GM23338 (cell line): ENCODE results near the gene NRG3. TPM values are rescaled to one million over a fixed set of nuclear protein-coding genes. Genes with fewer than 3 reads are reported as not detected.

Source experiments
- ATAC-seq: fragments of 200-7000 bp; cut with Tn5 transposase; 3 replicates; pipeline ENCODE4 v1.9.1; 2020
- DNase-seq: peaks from one replicate; pipeline ENCODE4 v3.0.0-alpha.2; 2015; ENCODE audit warnings: low spot score
- H2AFZ ChIP-seq: fragments of 200-600 bp; sonication (generic); 2 replicates; pipeline ENCODE4 v1.8.0; 2016; ENCODE audit warnings: antibody characterized with exemption, mild to moderate bottlenecking, moderate library complexity
- H3F3A ChIP-seq: fragments of 200-600 bp; sonication (generic); replicated peaks from 2 replicates; pipeline ENCODE4 v1.8.0; 2017; ENCODE audit warnings: antibody characterized with exemption, mixed run types, low read depth
- H3K27ac ChIP-seq: fragments of 200-600 bp; sonication (generic); 2 replicates; pipeline ENCODE4 v1.6.1; 2016; ENCODE audit warnings: low read depth
- H3K27me3 ChIP-seq: fragments of 200-600 bp; sonication (generic); 2 replicates; pipeline ENCODE4 v1.8.0; 2016; ENCODE audit warnings: mild to moderate bottlenecking, mixed run types, moderate library complexity; ENCODE audit not compliant: insufficient read depth
- H3K36me3 ChIP-seq: fragments of 200-600 bp; sonication (generic); 2 replicates; pipeline ENCODE4 v1.8.0; 2016; ENCODE audit warnings: mild to moderate bottlenecking; ENCODE audit not compliant: insufficient read depth
- H3K4me1 ChIP-seq: fragments of 200-600 bp; sonication (generic); 2 replicates; pipeline ENCODE4 v1.8.0; 2016; ENCODE audit warnings: mild to moderate bottlenecking, moderate library complexity; ENCODE audit not compliant: insufficient read depth
- H3K4me2 ChIP-seq: fragments of 200-600 bp; sonication (generic); 2 replicates; pipeline ENCODE4 v1.7.1; 2017; ENCODE audit warnings: mixed run types
- H3K4me3 ChIP-seq: fragments of 200-600 bp; sonication (generic); 2 replicates; pipeline ENCODE4 v1.6.1; 2016; ENCODE audit warnings: mixed run types
- H3K79me2 ChIP-seq: fragments of 200-600 bp; sonication (generic); replicated peaks from 2 replicates; pipeline ENCODE4 v1.8.0; 2017; ENCODE audit warnings: mild to moderate bottlenecking; ENCODE audit not compliant: insufficient read depth
- H3K9me2 ChIP-seq: fragments of 200-600 bp; sonication (generic); 2 replicates; pipeline ENCODE4 v1.8.0; 2017; ENCODE audit not compliant: insufficient read depth
- H4K20me1 ChIP-seq: fragments of 200-600 bp; sonication (generic); replicated peaks from 2 replicates; pipeline ENCODE4 v1.8.0; 2017; ENCODE audit warnings: mild to moderate bottlenecking; ENCODE audit not compliant: insufficient read depth
- H3K27ac Mint-ChIP-seq: 2 replicates; pipeline ENCODE4 v1.8.0; 2020; ENCODE audit warnings: inconsistent platforms, mild to moderate bottlenecking, moderate library complexity, mixed read lengths
- H3K27me3 Mint-ChIP-seq: 3 replicates; pipeline ENCODE4 v1.8.0; 2022; ENCODE audit warnings: low read depth, mild to moderate bottlenecking, moderate library complexity, mixed read lengths, inconsistent platforms; ENCODE audit not compliant: insufficient read depth, poor library complexity
- H3K36me3 Mint-ChIP-seq: 3 replicates; pipeline ENCODE4 v1.8.0; 2021; ENCODE audit warnings: low read depth, mild to moderate bottlenecking, inconsistent platforms, moderate library complexity, mixed read lengths
- H3K4me1 Mint-ChIP-seq: 3 replicates; pipeline ENCODE4 v1.8.0; 2020; ENCODE audit warnings: mild to moderate bottlenecking, inconsistent platforms, mixed read lengths
- H3K4me3 Mint-ChIP-seq: 3 replicates; pipeline ENCODE4 v1.8.0; 2021; ENCODE audit warnings: moderate library complexity, mild to moderate bottlenecking, inconsistent platforms, mixed read lengths
- H3K9me3 Mint-ChIP-seq: 3 replicates; pipeline ENCODE4 v1.8.0; 2020; ENCODE audit warnings: moderate library complexity, mild to moderate bottlenecking, inconsistent platforms, mixed read lengths
- CREB1 ChIP-seq: fragments of 250-450 bp; sonication (Bioruptor Pico); IDR thresholded peaks from 2 replicates; pipeline ENCODE4 v1.5.0; 2020; ENCODE audit warnings: low read depth, mild to moderate bottlenecking, moderate library complexity
- EZH2phosphoT487 ChIP-seq: fragments of 200-600 bp; sonication (generic); IDR thresholded peaks from one replicate; pipeline ENCODE4 v1.8.1; 2018; ENCODE audit warnings: antibody characterized with exemption; ENCODE audit not compliant: unreplicated experiment
- JUNB ChIP-seq: IDR thresholded peaks from one replicate; pipeline ENCODE4 v1.6.1; 2016; ENCODE audit warnings: antibody characterized with exemption; ENCODE audit not compliant: unreplicated experiment
- NANOG ChIP-seq: IDR thresholded peaks from 2 replicates; pipeline ENCODE4 v1.6.1; 2016; ENCODE audit warnings: antibody characterized with exemption, borderline replicate concordance
- POLR2AphosphoS5 ChIP-seq: IDR thresholded peaks from 2 replicates; pipeline ENCODE4 v1.6.1; 2016; ENCODE audit warnings: antibody characterized with exemption, low read depth
- ZNF331 ChIP-seq: fragments of 250-450 bp; sonication (Bioruptor Pico); IDR thresholded peaks from 2 replicates; pipeline ENCODE4 v1.5.0; 2020; ENCODE audit warnings: low read depth, mild to moderate bottlenecking, moderate library complexity
- polyA plus RNA-seq: library from polyadenylated mRNA; unstranded; fragments of >200 nt; fragmentation: Nextera tagmentation; extraction: Ambion mirVana; gene quantifications from 2 replicates; pipeline ENCODE4 v1.2.1, GENCODE V29; 2016
- total RNA-seq: library from RNA; depleted of rRNA; stranded (reverse); fragments of >200 nt; shearing (Covaris generic); gene quantifications from 2 replicates; pipeline ENCODE4 v1.2.3, GENCODE V29; 2014
- TF ChIP-seq, protein P1 (sequence below): IDR thresholded peaks from one replicate; pipeline ENCODE4 v1.6.1; 2018; ENCODE audit warnings: antibody characterized with exemption; ENCODE audit not compliant: unreplicated experiment

The NRG3 gene
- total and polyA plus RNA-seq, 2 experiments from 2014 or later = 1.9 to 3.9 TPM

DNA sequence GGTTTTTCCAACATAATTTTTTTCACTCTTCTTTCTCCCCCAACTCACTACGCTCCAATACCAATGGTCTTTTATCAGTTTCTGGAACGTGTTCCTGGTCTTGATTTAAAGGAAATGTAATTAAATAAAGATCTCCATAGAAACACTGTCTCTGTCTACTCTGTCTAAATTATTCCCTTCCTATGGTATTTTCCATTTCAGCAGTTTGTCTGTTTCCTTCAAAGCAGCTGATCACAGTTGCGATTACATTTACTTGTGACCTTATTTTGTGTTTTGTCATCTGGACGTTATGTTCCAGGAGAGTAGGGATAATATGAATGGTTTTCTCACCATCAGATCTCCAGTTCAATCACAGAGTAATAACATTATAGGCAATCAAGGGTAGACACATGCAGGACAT lies 359.2 kb downstream of the NRG3 start (continued):
- TF ChIP-seq, protein P1, sequence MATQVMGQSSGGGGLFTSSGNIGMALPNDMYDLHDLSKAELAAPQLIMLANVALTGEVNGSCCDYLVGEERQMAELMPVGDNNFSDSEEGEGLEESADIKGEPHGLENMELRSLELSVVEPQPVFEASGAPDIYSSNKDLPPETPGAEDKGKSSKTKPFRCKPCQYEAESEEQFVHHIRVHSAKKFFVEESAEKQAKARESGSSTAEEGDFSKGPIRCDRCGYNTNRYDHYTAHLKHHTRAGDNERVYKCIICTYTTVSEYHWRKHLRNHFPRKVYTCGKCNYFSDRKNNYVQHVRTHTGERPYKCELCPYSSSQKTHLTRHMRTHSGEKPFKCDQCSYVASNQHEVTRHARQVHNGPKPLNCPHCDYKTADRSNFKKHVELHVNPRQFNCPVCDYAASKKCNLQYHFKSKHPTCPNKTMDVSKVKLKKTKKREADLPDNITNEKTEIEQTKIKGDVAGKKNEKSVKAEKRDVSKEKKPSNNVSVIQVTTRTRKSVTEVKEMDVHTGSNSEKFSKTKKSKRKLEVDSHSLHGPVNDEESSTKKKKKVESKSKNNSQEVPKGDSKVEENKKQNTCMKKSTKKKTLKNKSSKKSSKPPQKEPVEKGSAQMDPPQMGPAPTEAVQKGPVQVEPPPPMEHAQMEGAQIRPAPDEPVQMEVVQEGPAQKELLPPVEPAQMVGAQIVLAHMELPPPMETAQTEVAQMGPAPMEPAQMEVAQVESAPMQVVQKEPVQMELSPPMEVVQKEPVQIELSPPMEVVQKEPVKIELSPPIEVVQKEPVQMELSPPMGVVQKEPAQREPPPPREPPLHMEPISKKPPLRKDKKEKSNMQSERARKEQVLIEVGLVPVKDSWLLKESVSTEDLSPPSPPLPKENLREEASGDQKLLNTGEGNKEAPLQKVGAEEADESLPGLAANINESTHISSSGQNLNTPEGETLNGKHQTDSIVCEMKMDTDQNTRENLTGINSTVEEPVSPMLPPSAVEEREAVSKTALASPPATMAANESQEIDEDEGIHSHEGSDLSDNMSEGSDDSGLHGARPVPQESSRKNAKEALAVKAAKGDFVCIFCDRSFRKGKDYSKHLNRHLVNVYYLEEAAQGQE = no peak
- no peak for TF ChIP-seq CREB1 (CRISPR knock-in tag)
- no peak for TF ChIP-seq ZNF331 (CRISPR knock-in tag)
- TF ChIP-seq POLR2AphosphoS5 = no peak
- TF ChIP-seq JUNB = no peak

DNA sequence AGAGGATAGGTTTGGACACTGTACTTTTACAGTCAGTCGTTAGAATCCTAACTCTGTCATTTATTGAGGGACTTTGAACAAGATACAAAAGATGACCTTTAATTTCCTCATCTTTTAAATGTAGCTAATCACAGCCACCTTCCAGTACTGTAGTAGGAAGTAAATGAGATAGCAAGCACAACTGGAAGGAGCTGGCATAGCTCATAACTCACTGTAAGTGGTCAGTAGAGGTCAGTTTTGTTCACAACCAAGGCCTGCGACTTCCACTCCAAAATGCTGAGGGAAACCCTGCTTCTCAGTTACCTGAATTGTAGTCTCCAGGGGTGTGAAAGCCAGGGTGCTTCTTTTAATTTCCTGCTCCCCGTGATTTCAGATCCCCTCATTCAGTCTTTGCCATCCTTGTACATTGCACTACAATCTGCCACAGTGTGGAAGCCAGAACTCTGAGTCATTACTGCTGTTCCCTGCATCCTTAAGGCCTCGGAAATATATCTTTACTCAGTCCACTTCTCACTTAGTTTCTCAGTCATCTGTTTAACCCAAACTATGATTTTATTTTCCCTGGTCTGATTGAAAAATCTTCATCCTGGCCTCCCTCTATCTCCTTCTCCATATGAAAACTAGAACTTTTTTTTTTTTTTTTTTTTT lies 361.2 kb downstream of the NRG3 start:
- Histone ChIP-seq H3K9me2 (0 out of 2 replicates have a peak, but pooled peaks cover 2% of the 10 kb centered on the region), H2AFZ (no peak overlapping the region), H3K4me2 (no peak overlapping the region), H3K36me3 (no peaks in the 10 kb centered on the region), H3K4me1 (no peaks in the 10 kb centered on the region), H3K27me3 (no peaks in the 10 kb centered on the region), H4K20me1 (no peaks in the 10 kb centered on the region), H3K79me2 (no peaks in the 10 kb centered on the region), H3K27ac (no peak overlapping the region), H3K4me3 (no peak overlapping the region), H3F3A (no peaks in the 10 kb centered on the region)
- Mint-ChIP-seq H3K4me1 (peaks cover under 1% of the 10 kb centered on the region; the same call in 1 of the 3 replicates), H3K27ac (no peak overlapping the region), H3K27me3 (no peaks in the 10 kb centered on the region), H3K9me3 (peaks cover 2% of the 10 kb centered on the region; the same call in 2 of the 3 replicates), H3K4me3 (no peak overlapping the region), H3K36me3 (no peaks in the 10 kb centered on the region; the same call in 2 of the 3 replicates)
- ATAC-seq (no peak), DNase-seq (no peak)
- TF ChIP-seq EZH2phosphoT487 = no peak

DNA sequence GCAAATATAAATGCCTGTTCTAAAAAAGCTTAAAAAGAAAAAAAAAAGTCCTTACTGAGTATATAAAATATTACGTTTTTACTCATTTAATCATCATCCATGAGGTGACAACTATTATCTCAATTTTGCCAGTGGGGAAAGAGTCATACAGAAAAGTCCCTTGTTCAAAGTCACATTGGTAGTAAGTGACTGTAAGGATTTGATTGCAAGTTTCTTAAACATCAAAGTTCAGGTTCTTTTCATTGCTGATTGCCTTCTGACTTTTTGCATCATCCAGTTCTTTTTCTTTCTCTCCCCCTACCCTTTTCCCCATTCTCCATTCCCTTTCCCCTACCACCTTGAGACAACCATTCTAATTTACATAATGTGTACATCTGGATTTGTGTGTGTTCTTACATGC lies 363.3 kb downstream of the NRG3 start:
- no peaks in the 10 kb centered on the region for H3K36me3 ChIP-seq
- DNase-seq = no peak
- no peaks in the 10 kb centered on the region for H3K27me3 Mint-ChIP-seq
- no peak overlapping the region for H3K4me3 Mint-ChIP-seq
- no peaks in the 10 kb centered on the region for H3K79me2 ChIP-seq
- H3K4me2 ChIP-seq = no peak overlapping the region
- ATAC-seq = no peak
- H3K4me1 ChIP-seq = peaks cover 16% of the 10 kb centered on the region
- no peaks in the 10 kb centered on the region for H3K27me3 ChIP-seq
- no peaks in the 10 kb centered on the region for H3F3A ChIP-seq
- H3K36me3 Mint-ChIP-seq = no peaks in the 10 kb centered on the region; the same call in 2 of the 3 replicates
- no peaks in the 10 kb centered on the region; the same call in 2 of the 3 replicates for H3K9me3 Mint-ChIP-seq
- H3K9me2 ChIP-seq = 0 out of 2 replicates have a peak, but pooled peaks cover 2% of the 10 kb centered on the region
- TF ChIP-seq NANOG = no peak
- no peak overlapping the region; the same call in 1 of the 2 replicates for H3K27ac Mint-ChIP-seq
- H2AFZ ChIP-seq = no peak overlapping the region
- no peak overlapping the region for H3K4me3 ChIP-seq
- peaks cover 16% of the 10 kb centered on the region; the same call in 2 of the 3 replicates for H3K4me1 Mint-ChIP-seq
- H3K27ac ChIP-seq = no peak overlapping the region
- H4K20me1 ChIP-seq = no peaks in the 10 kb centered on the region
